HL-60 (cell line): Measurements from ENCODE around the gene CFAP65.

Experiments
- DNase-seq, 2 experiments: peaks; one replicate each; pipeline ENCODE4 v3.0.0-alpha.2; 2010 to 2020; ENCODE audit warnings: low read depth in 1 of 2, low spot score in 1 of 2
- H3K27ac ChIP-seq: fragments of 250-450 bp; sonication (Bioruptor Pico); replicated peaks from 2 replicates; pipeline ENCODE4 v1.5.1; 2020; ENCODE audit warnings: mild to moderate bottlenecking, moderate library complexity
- H3K27me3 ChIP-seq: fragments of 250-450 bp; sonication (Bioruptor Pico); 2 replicates; pipeline ENCODE4 v1.5.1; 2021; ENCODE audit warnings: mild to moderate bottlenecking, moderate library complexity; ENCODE audit not compliant: insufficient read depth, poor library complexity, severe bottlenecking
- H3K4me3 ChIP-seq: replicated peaks from 2 replicates; pipeline ENCODE4 v1.5.1; 2011; ENCODE audit warnings: mild to moderate bottlenecking, control low read depth, low read length; ENCODE audit not compliant: insufficient read depth
- CTCF ChIP-seq: IDR thresholded peaks from one replicate; pipeline ENCODE4 v1.5.1; 2011; ENCODE audit warnings: low read length, control low read depth, inconsistent platforms; ENCODE audit not compliant: insufficient read depth
- GABPA ChIP-seq: IDR thresholded peaks from 2 replicates; pipeline ENCODE4 v1.6.1; 2012; ENCODE audit warnings: low read depth
- POLR2AphosphoS5 ChIP-seq: IDR thresholded peaks from 2 replicates; pipeline ENCODE4 v1.6.1; 2012; ENCODE audit warnings: low read depth
- REST ChIP-seq: IDR thresholded peaks from 2 replicates; pipeline ENCODE4 v1.6.1; 2012; ENCODE audit warnings: low read depth; ENCODE audit not compliant: insufficient replicate concordance
- SPI1 ChIP-seq: IDR thresholded peaks from 2 replicates; pipeline ENCODE4 v1.6.1; 2012; ENCODE audit warnings: low read depth, mild to moderate bottlenecking, borderline replicate concordance

The CFAP65 gene

GRCh38 chr2:219027511-219028055 is 13.7 kb downstream of the CFAP65 start:
- Histone ChIP-seq H3K4me3 (no peak overlapping the region), H3K27ac (no peak overlapping the region), H3K27me3 (peaks cover 14% of the 10 kb centered on the region)
- no peak for DNase-seq
- TF ChIP-seq CTCF (no peak), REST (no peak), POLR2AphosphoS5 (no peak), GABPA (no peak), SPI1 (no peak)

- no peak for DNase-seq
- H3K27ac ChIP-seq = no peak overlapping the region
- H3K27me3 ChIP-seq = peaks cover 11% of the 10 kb centered on the region
Observed at GRCh38 chr2:219026946-219027345, 14.4 kb downstream of the CFAP65 start.

More at GRCh38 chr2:219026946-219027345, 14.4 kb downstream of the CFAP65 start:
- no peak overlapping the region for H3K4me3 ChIP-seq
- TF ChIP-seq POLR2AphosphoS5 = no peak
- TF ChIP-seq SPI1 = no peak
- TF ChIP-seq REST = no peak
- TF ChIP-seq CTCF = no peak
- no peak for TF ChIP-seq GABPA
